Epithelial cell of prostate (primary cell): ENCODE results near the gene CDC14A.
"Not testable (repeated sequence)": the region's sequence is repeated elsewhere in the genome, so short reads cannot be mapped to it uniquely, and the experiment has no call there.

Experiments used
- DNase-seq: peaks from one replicate; pipeline ENCODE4 v3.0.0-alpha.2; 2011; ENCODE audit warnings: low read depth, low spot score
- H3K27ac ChIP-seq: fragments of 450-650 bp; 2 replicates; pipeline ENCODE4 v1.5.1; 2017; ENCODE audit warnings: mild to moderate bottlenecking

The CDC14A gene

GRCh38 chr1:100352267-100353070 is at the start of gene CDC14A:
TSS of gene CDC14A (plus strand) at chr1:100352506. CDS start at chr1:100352955, 449 bp downstream.
- no peak for DNase-seq
- H3K27ac ChIP-seq = peak within 1 kb of the TSS; percentile 60

GRCh38 chr1:100302739-100303138 is 49.6 kb upstream of the CDC14A start:
- H3K27ac ChIP-seq = no peak overlapping the region
- DNase-seq = no peak

- DNase-seq = no peak
- no peak overlapping the region for H3K27ac ChIP-seq
Measured at GRCh38 chr1:100304227-100304626, 48.1 kb upstream of the CDC14A start.

- no peak overlapping the region for H3K27ac ChIP-seq
- DNase-seq = no peak
Measured at GRCh38 chr1:100304921-100305320, 47.4 kb upstream of the CDC14A start.

GRCh38 chr1:100305954-100306353 is 46.4 kb upstream of the CDC14A start:
- no peak overlapping the region for H3K27ac ChIP-seq
- no peak for DNase-seq

- no peak overlapping the region for H3K27ac ChIP-seq
- DNase-seq = no peak
Measured at GRCh38 chr1:100306735-100307313, 45.5 kb upstream of the CDC14A start.

GRCh38 chr1:100308777-100309176 is 43.5 kb upstream of the CDC14A start:
- no peak overlapping the region for H3K27ac ChIP-seq
- no peak for DNase-seq

GRCh38 chr1:100309863-100310262 is 42.4 kb upstream of the CDC14A start:
- H3K27ac ChIP-seq = no peak overlapping the region
- DNase-seq = no peak

GRCh38 chr1:100313382-100313781 is 38.9 kb upstream of the CDC14A start:
- peak overlapping the region; percentile 54 for H3K27ac ChIP-seq
- DNase-seq = peak; percentile 59

GRCh38 chr1:100316622-100317021 is 35.7 kb upstream of the CDC14A start:
- DNase-seq = no peak
- no peak overlapping the region for H3K27ac ChIP-seq

- DNase-seq = no peak
- H3K27ac ChIP-seq = no peak overlapping the region
Measured at GRCh38 chr1:100320311-100321099, 31.8 kb upstream of the CDC14A start.

GRCh38 chr1:100321100-100321493 is 31.2 kb upstream of the CDC14A start:
- no peak overlapping the region for H3K27ac ChIP-seq
- DNase-seq = no peak

GRCh38 chr1:100321506-100321905 is 30.8 kb upstream of the CDC14A start:
- DNase-seq = no peak
- no peak overlapping the region for H3K27ac ChIP-seq

GRCh38 chr1:100322436-100323211 is 29.7 kb upstream of the CDC14A start:
- no peak for DNase-seq
- H3K27ac ChIP-seq = peak overlapping the region; percentile 67

- peak overlapping the region; percentile 67 for H3K27ac ChIP-seq
- DNase-seq = no peak
Measured at GRCh38 chr1:100323419-100324106, 28.7 kb upstream of the CDC14A start.

GRCh38 chr1:100325415-100326324 is 26.6 kb upstream of the CDC14A start:
- DNase-seq = no peak

GRCh38 chr1:100326325-100326670 is 26.0 kb upstream of the CDC14A start:
- not testable (repeated sequence) for DNase-seq

More at GRCh38 chr1:100325415-100326324, 26.6 kb upstream of the CDC14A start:
- no peak overlapping the region for H3K27ac ChIP-seq

GRCh38 chr1:100328133-100328532 is 24.2 kb upstream of the CDC14A start:
- no peak overlapping the region for H3K27ac ChIP-seq
- no peak for DNase-seq

More at GRCh38 chr1:100326325-100326670, 26.0 kb upstream of the CDC14A start:
- not testable (repeated sequence) for H3K27ac ChIP-seq

- not testable (repeated sequence) for H3K27ac ChIP-seq, DNase-seq
Measured at GRCh38 chr1:100331146-100331545, 21.2 kb upstream of the CDC14A start.
